HepG2 (cell line): Measurements from ENCODE around the gene PANK1. TPM values are rescaled to one million over a fixed set of nuclear protein-coding genes. Genes with fewer than 3 reads are reported as not detected.

Experiments
- CBX5 ChIP-seq: sonication (generic); formaldehyde crosslinking; IDR thresholded peaks from 2 replicates; pipeline ENCODE4 v1.4.0; 2020; ENCODE audit warnings: missing genetic modification reagents, borderline replicate concordance
- EED ChIP-seq: sonication (generic); formaldehyde crosslinking; IDR thresholded peaks from 2 replicates; pipeline ENCODE4 v1.5.0; 2020; ENCODE audit warnings: mild to moderate bottlenecking, missing genetic modification reagents
- NFYB ChIP-seq: sonication (generic); formaldehyde crosslinking; IDR thresholded peaks from 2 replicates; pipeline ENCODE4 v1.4.0; 2020; ENCODE audit warnings: missing genetic modification reagents
- NR2F1 ChIP-seq, 2 experiments: fragments of 450-650 bp in 1 of 2; formaldehyde crosslinking in 1 of 2; IDR thresholded peaks; 2 replicates each; pipeline versions ENCODE4 v1.5.0 to v1.6.1; 2016 to 2020; ENCODE audit warnings: mild to moderate bottlenecking in 1 of 2, missing compliant biosample characterization in 1 of 2, missing genetic modification reagents in 1 of 2, moderate library complexity in 1 of 2
- REL ChIP-seq: sonication (generic); formaldehyde crosslinking; conservative IDR thresholded peaks from 2 replicates; pipeline ENCODE4 v1.8.0; 2022; ENCODE audit warnings: mild to moderate bottlenecking, missing genetic modification reagents, moderate library complexity
- ZBTB42 ChIP-seq: sonication (generic); formaldehyde crosslinking; IDR thresholded peaks from 2 replicates; pipeline ENCODE4 v1.5.0; 2020; ENCODE audit warnings: mild to moderate bottlenecking, missing genetic modification reagents
- ZFP37 ChIP-seq: sonication (generic); formaldehyde crosslinking; IDR thresholded peaks from 2 replicates; pipeline ENCODE4 v1.4.0; 2020; ENCODE audit warnings: missing genetic modification reagents, borderline replicate concordance
- ZFY ChIP-seq: sonication (generic); formaldehyde crosslinking; IDR thresholded peaks from 2 replicates; pipeline ENCODE4 v1.4.0; 2020; ENCODE audit warnings: missing genetic modification reagents
- ZKSCAN1 ChIP-seq: fragments of 150-350 bp; IDR thresholded peaks from 2 replicates; pipeline ENCODE4 v1.6.1; 2014; ENCODE audit warnings: low read length
- ZMAT3 ChIP-seq: sonication (generic); formaldehyde crosslinking; conservative IDR thresholded peaks from 2 replicates; pipeline ENCODE4 v1.7.0; 2021; ENCODE audit warnings: missing genetic modification reagents
- ZNF205 ChIP-seq: IDR thresholded peaks from 2 replicates; pipeline ENCODE4 v1.6.1; 2018; ENCODE audit warnings: missing biosample characterization, missing genetic modification reagents
- ZNF256 ChIP-seq: sonication (generic); formaldehyde crosslinking; conservative IDR thresholded peaks from 2 replicates; pipeline ENCODE4 v1.4.0; 2020; ENCODE audit warnings: missing genetic modification reagents
- ZNF430 ChIP-seq: sonication (generic); formaldehyde crosslinking; IDR thresholded peaks from 2 replicates; pipeline ENCODE4 v1.9.0; 2021; ENCODE audit warnings: mild to moderate bottlenecking, missing genetic modification reagents
- ZNF501 ChIP-seq: sonication (generic); formaldehyde crosslinking; IDR thresholded peaks from 2 replicates; pipeline ENCODE4 v1.5.1; 2020; ENCODE audit warnings: mild to moderate bottlenecking, moderate library complexity, missing genetic modification reagents
- ZNF558 ChIP-seq: sonication (generic); formaldehyde crosslinking; IDR thresholded peaks from 2 replicates; pipeline ENCODE4 v1.9.0; 2022; ENCODE audit warnings: mild to moderate bottlenecking, missing genetic modification reagents, borderline replicate concordance
- ZNF7 ChIP-seq: IDR thresholded peaks from 2 replicates; pipeline ENCODE4 v1.6.1; 2016; ENCODE audit warnings: missing biosample characterization, missing genetic modification reagents
- polyA plus RNA-seq, 8 experiments: library from polyadenylated mRNA; depleted of rRNA in 3 of 8; stranded (reverse) in 7 of 8; unstranded in 1 of 8; fragments of >200 nt; fragmentation: Illumina TruSeq in 4 of 8; extraction: Trizol in 4 of 8; gene quantifications; 2 replicates each; pipeline versions ENCODE4 v1.2.1 to v1.2.3, GENCODE V29; 2011 to 2016; ENCODE audit warnings: low read depth in 4 of 8, missing spikeins in 1 of 8, mixed read lengths in 1 of 8; ENCODE audit not compliant: insufficient read depth in 1 of 8
- total RNA-seq, 5 experiments: library from RNA; depleted of rRNA; stranded (reverse); fragments of >200 nt; fragmentation: Illumina TruSeq; extraction: Trizol; gene quantifications; 2 replicates each; pipeline ENCODE4 v1.2.3, GENCODE V29; 2016; ENCODE audit warnings: low read depth in 1 of 5
- TF ChIP-seq, protein P1 (sequence below): sonication (generic); formaldehyde crosslinking; IDR thresholded peaks from 2 replicates; pipeline ENCODE4 v1.4.0; 2020; ENCODE audit warnings: missing genetic modification reagents
- TF ChIP-seq, protein P2 (sequence below): sonication (generic); formaldehyde crosslinking; conservative IDR thresholded peaks from 2 replicates; pipeline ENCODE4 v1.8.0; 2022; ENCODE audit warnings: low read depth, missing genetic modification reagents
- TF ChIP-seq, protein P3 (sequence below): sonication (generic); formaldehyde crosslinking; conservative IDR thresholded peaks from 2 replicates; pipeline ENCODE4 v1.8.0; 2022; ENCODE audit warnings: mild to moderate bottlenecking, moderate library complexity, missing genetic modification reagents
- TF ChIP-seq, protein P4 (sequence below): sonication (generic); formaldehyde crosslinking; conservative IDR thresholded peaks from 2 replicates; pipeline ENCODE4 v1.4.0; 2020; ENCODE audit warnings: missing genetic modification reagents

The PANK1 gene
- total and polyA plus RNA-seq, 2 of the 13 experiments (the other 11 are each of a cell fraction or from before 2014, with no cell fraction given): 18.2 to 33.3 TPM

DNA sequence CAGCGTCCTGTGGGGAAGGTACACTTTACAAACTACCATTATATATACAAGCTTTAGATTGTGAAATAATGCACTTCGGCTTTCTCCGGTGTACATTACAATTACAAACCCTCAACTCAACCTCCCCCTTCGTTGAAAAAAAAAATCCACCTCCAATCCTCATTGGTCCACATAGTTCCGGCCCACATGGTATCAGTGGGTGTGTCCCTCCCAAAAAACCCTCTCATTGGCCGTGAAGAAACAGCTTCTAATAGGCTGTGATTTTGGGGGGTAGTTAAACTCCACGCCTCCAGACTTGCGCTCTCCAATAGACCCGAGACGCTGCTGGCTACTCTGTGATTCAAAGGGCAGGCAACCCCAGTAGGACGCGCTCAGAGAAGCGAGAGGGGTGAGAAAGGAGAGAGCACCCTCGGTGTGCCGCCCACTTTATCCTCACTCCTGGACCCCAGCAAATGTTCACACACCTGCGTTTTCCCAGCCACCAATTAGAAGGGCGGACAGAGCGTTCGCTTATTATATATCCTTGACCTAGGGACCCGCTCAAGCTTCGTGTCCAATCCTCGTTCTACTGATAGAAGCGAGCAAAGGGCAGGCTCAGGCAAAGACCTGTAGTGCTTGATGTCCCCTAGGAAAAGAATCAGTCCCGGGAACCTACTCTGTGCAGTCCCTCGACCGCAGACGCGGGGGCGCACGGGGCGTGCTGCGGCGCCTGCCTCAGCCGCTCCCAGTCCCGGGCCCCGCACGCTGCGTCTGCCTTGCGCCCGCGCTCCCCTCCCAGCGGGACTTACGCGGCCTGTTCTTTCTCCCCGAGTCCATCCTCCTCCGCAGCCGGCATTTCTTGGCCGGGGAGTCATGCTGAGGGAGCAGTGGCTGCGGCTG, 991 bp downstream of the PANK1 start (continued):
- TF ChIP-seq, protein P1, sequence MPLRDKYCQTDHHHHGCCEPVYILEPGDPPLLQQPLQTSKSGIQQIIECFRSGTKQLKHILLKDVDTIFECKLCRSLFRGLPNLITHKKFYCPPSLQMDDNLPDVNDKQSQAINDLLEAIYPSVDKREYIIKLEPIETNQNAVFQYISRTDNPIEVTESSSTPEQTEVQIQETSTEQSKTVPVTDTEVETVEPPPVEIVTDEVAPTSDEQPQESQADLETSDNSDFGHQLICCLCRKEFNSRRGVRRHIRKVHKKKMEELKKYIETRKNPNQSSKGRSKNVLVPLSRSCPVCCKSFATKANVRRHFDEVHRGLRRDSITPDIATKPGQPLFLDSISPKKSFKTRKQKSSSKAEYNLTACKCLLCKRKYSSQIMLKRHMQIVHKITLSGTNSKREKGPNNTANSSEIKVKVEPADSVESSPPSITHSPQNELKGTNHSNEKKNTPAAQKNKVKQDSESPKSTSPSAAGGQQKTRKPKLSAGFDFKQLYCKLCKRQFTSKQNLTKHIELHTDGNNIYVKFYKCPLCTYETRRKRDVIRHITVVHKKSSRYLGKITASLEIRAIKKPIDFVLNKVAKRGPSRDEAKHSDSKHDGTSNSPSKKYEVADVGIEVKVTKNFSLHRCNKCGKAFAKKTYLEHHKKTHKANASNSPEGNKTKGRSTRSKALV (CRISPR knock-in tag): peak; percentile 9; the same call in 1 of the 2 replicates
- TF ChIP-seq ZNF205 (peak; percentile 18; the same call in 1 of the 2 replicates), ZFY (CRISPR knock-in tag) (peak; percentile 55; the same call in 1 of the 2 replicates), ZNF256 (CRISPR knock-in tag) (peak; percentile 83), ZNF501 (CRISPR knock-in tag) (peak; percentile 65; the same call in 1 of the 2 replicates), ZNF7 (CRISPR knock-in tag) (no peak), NFYB (CRISPR knock-in tag) (peak; percentile 87), CBX5 (CRISPR knock-in tag) (peak; percentile 81; the same call in 1 of the 2 replicates), ZNF558 (CRISPR knock-in tag) (peak; percentile 43; the same call in 1 of the 2 replicates), NR2F1 (CRISPR knock-in tag; IDR thresholded peaks at IDR 0.05) (0 out of 4 replicates have a peak, but pooled peaks of 1 of the 2 experiments have one; percentile 25), ZFP37 (CRISPR knock-in tag) (peak; percentile 72; the same call in 1 of the 2 replicates), ZBTB42 (CRISPR knock-in tag) (0 out of 2 replicates have a peak, but pooled peaks have one; percentile 52), ZKSCAN1 (0 out of 2 replicates have a peak, but pooled peaks have one; percentile 66), ZMAT3 (CRISPR knock-in tag) (peak; percentile 88), ZNF430 (CRISPR knock-in tag) (peak; percentile 36), REL (CRISPR knock-in tag) (peak; percentile 75; the same call in 1 of the 2 replicates), EED (0 out of 2 replicates have a peak, but pooled peaks have one; percentile 63)
- TF ChIP-seq, protein P2, sequence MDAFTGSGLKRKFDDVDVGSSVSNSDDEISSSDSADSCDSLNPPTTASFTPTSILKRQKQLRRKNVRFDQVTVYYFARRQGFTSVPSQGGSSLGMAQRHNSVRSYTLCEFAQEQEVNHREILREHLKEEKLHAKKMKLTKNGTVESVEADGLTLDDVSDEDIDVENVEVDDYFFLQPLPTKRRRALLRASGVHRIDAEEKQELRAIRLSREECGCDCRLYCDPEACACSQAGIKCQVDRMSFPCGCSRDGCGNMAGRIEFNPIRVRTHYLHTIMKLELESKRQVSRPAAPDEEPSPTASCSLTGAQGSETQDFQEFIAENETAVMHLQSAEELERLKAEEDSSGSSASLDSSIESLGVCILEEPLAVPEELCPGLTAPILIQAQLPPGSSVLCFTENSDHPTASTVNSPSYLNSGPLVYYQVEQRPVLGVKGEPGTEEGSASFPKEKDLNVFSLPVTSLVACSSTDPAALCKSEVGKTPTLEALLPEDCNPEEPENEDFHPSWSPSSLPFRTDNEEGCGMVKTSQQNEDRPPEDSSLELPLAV: 0 out of 2 replicates have a peak, but pooled peaks have one; percentile 45
- TF ChIP-seq, protein P3, sequence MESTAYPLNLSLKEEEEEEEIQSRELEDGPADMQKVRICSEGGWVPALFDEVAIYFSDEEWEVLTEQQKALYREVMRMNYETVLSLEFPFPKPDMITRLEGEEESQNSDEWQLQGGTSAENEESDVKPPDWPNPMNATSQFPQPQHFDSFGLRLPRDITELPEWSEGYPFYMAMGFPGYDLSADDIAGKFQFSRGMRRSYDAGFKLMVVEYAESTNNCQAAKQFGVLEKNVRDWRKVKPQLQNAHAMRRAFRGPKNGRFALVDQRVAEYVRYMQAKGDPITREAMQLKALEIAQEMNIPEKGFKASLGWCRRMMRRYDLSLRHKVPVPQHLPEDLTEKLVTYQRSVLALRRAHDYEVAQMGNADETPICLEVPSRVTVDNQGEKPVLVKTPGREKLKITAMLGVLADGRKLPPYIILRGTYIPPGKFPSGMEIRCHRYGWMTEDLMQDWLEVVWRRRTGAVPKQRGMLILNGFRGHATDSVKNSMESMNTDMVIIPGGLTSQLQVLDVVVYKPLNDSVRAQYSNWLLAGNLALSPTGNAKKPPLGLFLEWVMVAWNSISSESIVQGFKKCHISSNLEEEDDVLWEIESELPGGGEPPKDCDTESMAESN (CRISPR knock-in tag): no peak
- TF ChIP-seq, protein P4, sequence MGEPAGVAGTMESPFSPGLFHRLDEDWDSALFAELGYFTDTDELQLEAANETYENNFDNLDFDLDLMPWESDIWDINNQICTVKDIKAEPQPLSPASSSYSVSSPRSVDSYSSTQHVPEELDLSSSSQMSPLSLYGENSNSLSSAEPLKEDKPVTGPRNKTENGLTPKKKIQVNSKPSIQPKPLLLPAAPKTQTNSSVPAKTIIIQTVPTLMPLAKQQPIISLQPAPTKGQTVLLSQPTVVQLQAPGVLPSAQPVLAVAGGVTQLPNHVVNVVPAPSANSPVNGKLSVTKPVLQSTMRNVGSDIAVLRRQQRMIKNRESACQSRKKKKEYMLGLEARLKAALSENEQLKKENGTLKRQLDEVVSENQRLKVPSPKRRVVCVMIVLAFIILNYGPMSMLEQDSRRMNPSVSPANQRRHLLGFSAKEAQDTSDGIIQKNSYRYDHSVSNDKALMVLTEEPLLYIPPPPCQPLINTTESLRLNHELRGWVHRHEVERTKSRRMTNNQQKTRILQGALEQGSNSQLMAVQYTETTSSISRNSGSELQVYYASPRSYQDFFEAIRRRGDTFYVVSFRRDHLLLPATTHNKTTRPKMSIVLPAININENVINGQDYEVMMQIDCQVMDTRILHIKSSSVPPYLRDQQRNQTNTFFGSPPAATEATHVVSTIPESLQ (CRISPR knock-in tag): no peak
